HG02870 (cell line): ENCODE measurements around the gene FAM120B.

Experiments
- ATAC-seq: cut with Tn5 transposase; IDR thresholded peaks from one replicate; pipeline ENCODE4 v1.9.1; 2021; ENCODE audit warnings: mild to moderate bottlenecking, moderate library complexity; ENCODE audit not compliant: unreplicated experiment

Gene FAM120B

DNA sequence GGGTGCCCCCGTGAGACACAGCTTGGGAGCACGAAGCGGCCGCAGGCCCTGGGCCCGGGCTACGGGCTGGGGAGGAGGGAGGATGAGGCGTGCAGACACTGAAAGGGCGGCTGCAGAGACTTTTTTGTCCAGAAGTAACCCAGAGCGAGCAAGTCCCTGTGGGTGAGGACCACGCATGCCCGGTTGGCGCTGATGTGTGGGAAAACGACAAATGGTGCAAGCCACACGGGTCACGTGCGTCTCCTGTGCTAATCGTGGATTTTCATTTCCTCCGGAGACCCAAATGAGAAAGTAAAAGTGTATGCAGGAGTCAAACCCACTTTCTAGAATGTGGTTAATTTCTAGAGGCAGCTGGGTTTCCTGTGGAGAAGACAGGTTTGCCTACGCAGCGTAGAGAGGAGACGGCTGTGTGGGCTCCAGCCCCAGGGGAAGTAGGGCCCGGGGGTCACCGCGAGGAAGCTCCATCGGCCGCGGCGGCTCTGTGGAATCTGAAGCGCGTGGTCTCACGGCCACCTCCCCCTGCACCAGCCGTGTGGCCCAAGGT, 34.7 kb upstream of the FAM120B start:
- peak; percentile 97 for ATAC-seq

GRCh38 chr6:170272341-170273065, 34.1 kb upstream of the FAM120B start:
- ATAC-seq = no peak

DNA sequence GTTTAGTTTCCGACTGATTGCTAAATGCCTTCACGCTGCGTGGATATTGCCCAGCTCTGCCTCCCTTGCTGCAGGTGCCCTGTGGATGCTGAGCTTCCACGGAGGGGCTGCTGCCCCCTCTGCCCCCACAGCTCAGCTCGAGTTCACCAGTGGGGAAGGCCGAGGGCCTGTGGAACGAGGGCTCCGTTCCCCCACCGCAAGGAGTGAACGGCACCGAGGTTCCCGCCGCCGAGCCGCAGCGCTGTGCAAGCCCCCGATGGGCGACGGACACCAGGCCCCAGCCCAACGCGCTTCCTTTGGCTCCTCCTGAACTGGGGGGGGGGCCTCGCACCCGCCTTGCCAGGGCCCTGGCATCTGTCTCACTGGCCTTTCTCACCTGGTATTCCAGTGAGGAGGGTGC, 33.4 kb upstream of the FAM120B start:
- ATAC-seq = no peak

- ATAC-seq = no peak
Observed at GRCh38 chr6:170273681-170274080, 32.9 kb upstream of the FAM120B start.

DNA sequence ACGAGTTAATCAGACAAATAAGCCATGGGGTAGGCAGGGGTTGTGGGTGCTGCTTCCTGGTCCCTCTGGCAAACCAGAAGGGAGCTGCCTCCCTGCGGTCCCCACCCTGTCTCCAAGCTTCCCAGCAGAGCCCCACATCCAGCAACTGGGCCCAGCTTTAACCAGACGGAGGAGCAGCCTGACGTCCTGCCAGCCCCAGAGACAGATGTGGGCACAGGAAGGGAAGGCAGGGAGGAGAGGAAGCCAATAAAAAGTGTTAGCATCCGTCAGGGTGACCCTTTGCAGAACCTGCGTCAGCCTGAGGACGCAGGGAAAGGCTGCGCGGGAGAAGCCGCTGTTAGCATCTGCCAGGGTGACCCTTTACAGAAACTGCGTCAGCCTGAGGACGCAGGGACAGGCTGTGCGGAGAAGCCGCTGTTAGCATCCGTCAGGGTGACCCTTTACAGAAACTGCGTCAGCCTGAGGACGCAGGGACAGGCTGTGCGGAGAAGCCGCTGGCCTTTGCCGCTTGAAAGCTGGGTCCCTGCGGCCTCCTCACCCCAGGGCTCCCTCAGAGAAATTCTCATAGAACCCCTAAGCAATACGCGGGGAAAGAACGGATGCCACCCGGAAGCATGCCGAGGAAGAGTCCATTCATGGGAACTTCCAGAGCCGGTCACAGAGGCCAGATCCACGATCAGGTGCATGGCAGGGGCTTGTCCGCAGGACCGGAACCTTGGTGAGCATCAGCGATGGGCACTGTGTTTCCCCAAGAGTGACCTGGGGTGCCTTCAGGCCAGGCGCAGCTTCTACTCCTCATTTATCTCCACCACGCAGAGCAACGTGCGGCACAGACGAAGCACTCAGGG, 31.6 kb upstream of the FAM120B start:
- no peak for ATAC-seq

DNA sequence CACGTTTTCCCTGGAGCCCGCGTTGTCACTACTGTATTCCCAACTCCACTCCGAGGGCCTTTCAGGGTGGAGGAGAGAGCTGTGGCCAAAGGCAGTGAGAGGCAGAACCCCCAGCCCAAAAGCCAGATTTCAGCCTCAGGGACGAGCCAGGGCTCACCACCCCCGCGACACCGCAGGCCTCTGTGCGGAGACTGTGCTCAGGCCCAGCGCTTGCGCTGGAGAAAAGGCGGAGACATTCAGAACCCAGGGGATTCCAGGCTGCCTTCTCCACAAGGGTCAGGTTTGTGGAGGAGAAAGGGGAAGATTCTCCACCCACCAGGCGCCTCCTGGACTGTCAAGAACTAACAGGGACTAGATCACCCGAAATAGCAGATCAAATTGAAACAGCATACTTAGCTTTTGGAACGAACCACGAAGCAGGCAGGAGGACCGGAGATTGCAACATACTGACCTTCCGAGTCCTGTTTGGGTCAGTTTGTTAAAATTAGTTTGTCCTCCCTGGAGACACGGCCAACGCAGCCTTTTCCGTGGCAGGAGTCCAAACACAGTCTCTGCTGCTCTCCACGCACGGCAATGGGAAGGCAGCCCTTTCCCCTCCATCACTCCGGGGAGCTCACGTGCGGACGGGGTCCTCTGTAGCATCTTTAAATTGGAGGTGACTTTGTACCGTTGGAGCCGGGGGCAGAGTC, 30.0 kb upstream of the FAM120B start:
- no peak for ATAC-seq

DNA sequence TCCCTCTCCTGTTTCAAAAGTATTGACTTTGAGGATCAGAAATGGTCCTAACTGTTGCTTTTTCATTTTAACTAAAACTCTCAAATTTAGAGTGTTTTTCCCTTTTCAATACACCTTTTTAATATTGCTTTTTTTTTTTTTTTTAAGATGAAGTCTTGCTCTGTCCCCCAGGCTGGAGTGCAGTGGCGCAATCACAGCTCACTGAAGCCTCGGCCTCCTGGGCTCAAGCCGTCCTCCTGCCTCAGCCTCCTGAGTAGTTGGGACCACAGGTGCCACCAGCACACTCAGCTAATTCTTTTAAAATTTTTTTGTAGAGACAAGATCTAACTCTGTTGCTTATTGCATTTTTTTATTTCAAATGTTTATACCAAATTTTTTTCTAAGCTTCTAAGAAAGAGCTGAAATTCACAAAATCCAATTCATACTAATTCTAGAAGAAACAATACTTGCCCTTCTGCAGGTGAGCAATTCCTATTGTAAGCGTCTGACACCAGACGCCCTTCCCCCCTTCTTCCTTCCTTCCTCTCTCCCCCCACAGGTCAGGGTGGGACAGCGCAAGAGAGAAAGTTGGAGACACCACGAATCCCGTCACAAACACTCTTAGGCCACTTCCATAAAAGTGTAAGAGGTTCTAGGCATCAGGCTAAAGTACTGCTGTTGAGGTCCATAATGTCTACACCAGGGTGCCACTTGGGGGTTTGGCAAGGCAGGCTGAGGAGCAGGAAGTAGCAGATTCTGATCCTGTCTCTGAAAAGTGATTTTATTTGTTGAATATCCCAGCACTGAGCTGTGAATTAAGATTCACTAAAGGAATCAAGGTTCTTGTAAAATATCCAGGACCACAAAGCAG, 28.4 kb upstream of the FAM120B start:
- ATAC-seq = no peak

DNA sequence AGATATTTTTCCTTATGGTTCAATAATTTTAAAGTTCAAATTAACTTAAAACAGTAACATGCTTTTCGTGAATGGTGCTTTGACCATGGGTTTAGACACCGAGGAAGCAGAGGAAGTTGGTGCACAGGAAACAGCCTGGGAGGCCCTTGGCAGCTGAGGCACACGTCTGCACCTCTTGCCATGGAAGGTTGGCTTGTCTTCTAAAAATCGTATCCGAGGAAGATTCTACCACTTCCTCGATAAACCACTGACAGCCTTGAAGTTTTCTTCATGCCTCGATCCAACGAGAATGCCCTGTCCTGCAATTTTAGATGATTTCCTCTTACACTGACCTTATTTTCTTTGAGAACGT, 27.8 kb upstream of the FAM120B start:
- ATAC-seq = no peak

DNA sequence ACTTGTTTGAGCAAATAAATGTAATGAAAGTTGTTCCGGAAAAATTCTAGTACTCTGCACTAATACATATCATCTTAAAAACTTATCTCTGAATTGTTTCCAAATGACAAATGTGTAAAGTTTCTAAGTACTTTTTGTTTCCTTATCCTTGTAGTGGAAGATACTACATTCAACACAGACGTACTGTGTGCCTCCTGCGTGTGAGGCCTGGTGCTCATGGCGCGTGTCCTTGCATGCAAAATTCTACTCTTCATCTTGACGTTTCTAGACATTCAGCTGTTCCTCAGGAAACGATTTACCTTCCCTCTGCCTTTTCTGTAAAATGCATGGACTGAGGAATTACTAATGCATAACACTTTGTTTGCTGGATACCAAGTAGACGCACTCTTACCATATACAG, 27.1 kb upstream of the FAM120B start:
- no peak for ATAC-seq

DNA sequence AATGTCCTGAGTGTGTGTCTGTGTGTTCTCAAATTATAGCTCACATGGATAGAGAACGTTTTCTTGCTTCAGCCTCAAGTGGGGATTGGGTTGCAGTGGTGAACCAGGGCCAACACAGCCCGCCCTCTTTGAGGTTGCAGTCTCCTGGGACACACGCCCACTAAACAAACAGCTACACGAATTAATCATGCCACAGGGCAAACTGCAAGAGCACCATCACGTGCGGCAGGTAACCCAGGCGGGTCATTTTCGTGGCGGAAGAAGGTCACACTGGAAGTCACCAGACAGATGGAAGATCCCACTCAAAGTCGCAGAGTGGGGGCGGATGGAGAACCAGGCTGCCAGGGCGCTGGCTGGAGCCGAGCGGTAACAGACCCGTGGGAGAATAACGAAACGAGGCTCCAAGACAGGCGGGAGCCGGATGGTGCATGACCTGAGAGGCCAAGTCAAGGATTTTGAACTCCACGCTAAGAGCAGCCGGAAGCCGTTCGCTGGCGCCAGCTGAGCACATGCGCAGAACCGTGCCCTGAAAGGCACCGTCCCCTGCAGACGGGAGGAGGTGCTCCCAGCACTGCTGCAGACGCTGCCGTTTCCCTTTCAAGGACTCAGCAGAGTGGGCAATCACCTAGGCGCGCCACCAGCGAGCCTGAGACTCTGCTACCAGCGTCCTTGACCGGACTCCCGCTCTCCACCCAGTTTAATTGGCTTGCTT, 26.4 kb upstream of the FAM120B start:
- ATAC-seq = no peak

DNA sequence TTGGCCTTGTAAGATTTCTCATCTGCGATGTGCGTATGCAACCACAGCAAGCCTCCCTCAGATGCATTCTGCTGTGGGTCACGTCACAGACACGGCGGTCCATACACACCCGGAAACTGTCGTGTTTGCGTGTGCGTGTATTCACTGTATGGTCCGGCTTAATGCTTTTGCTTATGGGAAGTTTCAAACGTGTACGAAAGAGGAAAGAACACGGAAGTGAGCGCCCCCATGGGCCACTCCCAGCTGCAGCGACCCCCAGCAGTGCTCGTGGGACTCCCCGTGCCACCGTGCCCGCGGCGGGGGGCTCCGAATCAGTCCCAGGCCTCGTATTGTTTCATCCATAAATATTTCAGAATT, 25.9 kb upstream of the FAM120B start:
- no peak for ATAC-seq

DNA sequence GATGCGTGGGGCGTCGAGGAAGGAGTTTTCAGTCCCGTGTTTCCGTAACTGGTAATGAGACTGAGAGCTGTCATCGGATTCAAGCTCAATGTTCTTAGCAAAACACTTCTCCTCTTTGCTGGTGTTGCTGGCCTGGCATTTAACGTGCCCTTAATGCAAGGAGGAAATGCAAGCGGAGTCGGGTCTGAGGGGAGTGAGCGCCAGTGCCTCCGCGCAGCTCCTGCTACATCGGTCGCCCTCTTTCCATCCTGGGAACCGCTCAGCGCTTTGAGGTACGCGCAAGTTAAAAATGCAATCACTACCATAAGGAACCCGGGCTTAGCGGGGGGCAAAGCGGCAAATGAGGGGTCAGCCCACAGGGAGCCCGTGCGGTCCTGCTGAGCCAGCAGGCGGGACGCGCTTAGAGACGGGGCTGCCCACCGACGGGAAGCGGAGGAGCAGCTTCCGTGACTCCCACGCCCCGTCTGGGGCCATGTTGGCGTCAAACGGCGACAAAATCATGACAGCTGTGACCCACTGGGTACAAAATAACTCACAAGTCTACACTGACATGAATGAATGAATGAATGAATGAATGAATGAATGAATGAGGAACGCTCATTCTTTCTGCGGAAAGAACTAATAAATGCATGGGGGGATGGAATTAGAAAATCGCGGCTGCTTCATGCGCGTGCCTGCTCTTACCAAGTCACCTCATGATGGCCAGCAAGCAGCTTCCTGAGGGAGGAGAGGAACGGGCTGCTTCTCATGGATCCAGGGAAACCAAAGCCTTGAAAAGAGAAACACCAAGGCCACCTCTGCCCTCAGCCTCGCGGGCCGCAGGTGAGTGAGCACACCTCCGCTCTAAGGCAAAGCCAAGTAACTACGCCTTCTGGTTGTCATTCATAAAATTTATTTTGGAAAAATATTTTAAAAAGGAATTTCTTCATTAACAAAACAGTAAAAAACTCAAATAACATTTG, 24.9 kb upstream of the FAM120B start:
- ATAC-seq = no peak

DNA sequence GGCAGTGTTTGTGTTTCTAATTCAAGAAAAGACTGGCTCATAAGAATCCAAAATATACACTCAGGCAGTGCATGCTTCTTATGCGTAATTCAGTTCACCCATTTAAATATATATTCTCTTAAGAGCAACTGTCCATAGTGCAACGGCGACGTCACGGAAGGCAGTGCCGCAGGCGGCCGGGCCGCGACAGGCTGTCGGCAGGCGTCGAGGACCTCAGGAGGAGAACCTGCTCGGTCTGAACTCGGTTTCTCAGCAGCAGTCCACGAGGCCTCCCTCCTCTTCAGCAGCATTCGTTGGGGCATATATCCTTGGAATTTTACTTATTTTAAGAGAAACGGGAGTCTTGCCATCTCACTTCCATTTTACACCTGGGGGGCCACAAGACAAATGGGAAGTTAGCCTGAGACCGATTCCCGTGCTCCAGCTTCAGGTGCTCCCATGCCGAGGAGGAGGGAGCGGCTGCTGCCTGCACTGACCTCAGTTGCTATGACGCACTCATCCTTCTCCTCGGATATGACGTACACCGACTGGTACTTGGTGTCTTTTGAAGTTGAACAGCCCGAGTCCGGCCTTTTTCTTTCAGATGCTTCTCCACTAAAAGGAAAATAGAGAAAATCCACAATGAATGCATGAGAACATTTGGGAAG, 23.9 kb upstream of the FAM120B start:
- ATAC-seq = no peak

DNA sequence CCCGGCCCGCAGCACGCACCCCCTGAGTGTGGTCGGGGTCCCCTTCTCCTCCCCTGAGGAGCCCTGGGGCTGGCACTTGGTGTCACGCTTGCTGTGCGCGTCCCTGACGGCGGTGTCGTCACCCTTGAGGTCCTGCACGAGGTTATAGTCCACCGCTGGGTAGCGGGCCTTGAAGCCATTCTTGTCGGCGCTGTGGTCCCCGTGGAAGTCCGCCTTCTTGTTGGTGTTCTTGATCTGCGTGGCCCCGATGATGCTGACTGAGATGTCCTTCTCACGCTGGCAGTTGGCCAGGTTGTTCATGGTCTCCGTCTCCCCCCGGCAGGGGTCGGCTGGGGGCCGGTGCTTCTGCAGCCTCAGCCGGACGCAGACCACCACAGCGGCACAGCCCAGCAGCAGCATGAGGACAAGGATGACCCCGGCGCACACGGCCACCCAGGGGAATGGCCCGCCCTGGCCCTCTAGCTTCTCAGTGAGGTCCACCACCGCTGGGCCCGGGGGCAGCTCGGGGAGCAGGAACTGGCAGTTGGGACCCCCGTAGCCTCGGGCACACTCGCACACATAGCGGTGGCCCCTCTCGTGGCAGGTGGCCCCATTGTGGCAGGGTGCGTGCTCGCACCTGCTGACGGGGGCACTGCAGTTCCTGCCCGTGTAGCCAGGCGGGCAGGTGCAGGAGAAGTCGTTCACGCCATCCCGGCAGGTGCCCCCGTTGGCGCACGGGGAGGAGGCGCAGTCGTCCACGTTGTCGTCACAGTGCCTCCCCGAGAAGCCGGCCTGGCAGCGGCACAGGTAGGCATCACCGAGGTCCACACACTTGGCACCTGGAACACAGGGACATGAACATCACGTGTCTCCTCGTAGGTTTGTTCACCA, 23.1 kb upstream of the FAM120B start:
- no peak for ATAC-seq

DNA sequence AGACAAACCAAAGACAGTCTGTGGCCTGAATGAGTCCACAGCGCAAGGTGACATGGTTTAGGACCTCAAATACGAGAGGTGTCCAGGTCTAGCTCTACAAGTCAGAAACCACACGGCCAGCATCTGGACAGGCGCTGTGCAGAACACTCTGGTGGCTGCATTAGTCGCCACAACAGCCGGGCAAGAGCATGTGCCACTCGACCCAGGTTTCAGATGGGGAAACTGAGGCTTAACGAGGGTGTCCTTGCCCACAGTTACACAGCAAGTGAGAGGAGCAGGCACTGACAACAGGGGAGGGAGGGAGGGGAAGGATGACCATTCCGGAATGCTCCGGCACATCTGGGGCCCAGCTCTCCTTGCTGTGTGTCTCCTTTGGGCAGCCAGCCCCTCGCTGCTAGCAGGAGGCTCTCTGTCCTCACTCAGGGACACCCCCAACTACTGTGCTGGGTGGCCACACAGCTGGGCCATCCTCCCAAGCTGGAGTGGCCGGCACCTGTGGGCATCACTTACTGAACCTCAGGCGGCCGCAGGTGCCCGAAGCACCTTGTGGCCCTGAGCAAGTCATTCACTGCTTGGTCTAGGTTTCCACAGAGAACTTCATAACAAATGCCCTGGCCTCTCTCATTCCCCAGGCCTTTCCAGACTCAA, 22.3 kb upstream of the FAM120B start:
- ATAC-seq = no peak

- no peak for ATAC-seq
Observed at GRCh38 chr6:170284866-170285469, 21.6 kb upstream of the FAM120B start.

- ATAC-seq = no peak
Observed at GRCh38 chr6:170285482-170285881, 21.1 kb upstream of the FAM120B start.
